ENCODE results near the gene SMCO3.

DNA sequence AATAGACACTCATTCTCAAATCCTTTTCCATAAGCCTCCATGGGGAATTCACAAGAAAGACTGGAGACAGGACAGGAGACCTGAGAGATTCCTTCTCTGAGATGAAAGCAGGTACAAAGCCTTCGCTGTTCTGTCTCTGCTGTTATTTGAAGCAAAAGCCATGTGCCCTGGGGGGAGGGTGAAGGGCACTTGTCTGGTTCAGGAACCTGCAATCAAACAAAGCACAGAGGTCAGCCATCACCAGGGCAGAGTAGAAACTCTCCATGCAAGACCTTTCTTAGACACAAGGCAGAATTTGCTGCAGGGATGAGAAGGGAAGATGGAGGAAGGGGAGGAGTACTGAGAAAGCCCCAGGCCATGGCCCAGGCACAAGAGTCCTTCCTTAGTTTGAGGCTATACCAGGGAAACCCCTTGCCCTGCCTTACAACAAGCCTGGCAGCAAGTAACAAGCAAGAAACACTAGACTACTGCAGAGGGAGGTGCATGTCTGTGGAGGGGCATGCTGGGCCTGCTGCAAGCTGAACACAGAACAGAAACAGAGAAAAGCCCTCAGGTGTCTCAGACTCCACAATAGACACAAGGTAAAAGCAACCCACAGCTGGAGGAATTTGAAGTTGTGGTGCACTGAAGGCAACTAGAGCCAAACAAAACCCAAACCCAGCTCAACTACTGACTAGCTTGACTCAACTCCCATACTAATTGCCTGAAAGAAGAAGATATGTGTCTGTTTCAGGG is 37.1 kb upstream of the SMCO3 start:
- TF ChIP-seq SNAI2 (CRISPR knock-in tag; IDR thresholded peaks at IDR 0.05), result no peak
- no peak for TF ChIP-seq GLIS3 (CRISPR knock-in tag; IDR thresholded peaks at IDR 0.05)
- TF ChIP-seq ZNF70 (CRISPR knock-in tag; IDR thresholded peaks at IDR 0.05), result no peak
- TF ChIP-seq, protein P1, sequence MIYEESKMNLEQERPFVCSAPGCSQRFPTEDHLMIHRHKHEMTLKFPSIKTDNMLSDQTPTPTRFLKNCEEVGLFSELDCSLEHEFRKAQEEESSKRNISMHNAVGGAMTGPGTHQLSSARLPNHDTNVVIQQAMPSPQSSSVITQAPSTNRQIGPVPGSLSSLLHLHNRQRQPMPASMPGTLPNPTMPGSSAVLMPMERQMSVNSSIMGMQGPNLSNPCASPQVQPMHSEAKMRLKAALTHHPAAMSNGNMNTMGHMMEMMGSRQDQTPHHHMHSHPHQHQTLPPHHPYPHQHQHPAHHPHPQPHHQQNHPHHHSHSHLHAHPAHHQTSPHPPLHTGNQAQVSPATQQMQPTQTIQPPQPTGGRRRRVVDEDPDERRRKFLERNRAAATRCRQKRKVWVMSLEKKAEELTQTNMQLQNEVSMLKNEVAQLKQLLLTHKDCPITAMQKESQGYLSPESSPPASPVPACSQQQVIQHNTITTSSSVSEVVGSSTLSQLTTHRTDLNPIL (CRISPR knock-in tag; IDR thresholded peaks at IDR 0.05; ENCODE audit: low read depth), result no peak
- no peak for TF ChIP-seq ZFP30 (CRISPR knock-in tag; IDR thresholded peaks at IDR 0.05)
- TF ChIP-seq PPARA (CRISPR knock-in tag; IDR thresholded peaks at IDR 0.05; ENCODE audit: borderline replicate concordance), result no peak
- no peak for TF ChIP-seq ISL1 (CRISPR knock-in tag; IDR thresholded peaks at IDR 0.05)
- TF ChIP-seq, protein P2, sequence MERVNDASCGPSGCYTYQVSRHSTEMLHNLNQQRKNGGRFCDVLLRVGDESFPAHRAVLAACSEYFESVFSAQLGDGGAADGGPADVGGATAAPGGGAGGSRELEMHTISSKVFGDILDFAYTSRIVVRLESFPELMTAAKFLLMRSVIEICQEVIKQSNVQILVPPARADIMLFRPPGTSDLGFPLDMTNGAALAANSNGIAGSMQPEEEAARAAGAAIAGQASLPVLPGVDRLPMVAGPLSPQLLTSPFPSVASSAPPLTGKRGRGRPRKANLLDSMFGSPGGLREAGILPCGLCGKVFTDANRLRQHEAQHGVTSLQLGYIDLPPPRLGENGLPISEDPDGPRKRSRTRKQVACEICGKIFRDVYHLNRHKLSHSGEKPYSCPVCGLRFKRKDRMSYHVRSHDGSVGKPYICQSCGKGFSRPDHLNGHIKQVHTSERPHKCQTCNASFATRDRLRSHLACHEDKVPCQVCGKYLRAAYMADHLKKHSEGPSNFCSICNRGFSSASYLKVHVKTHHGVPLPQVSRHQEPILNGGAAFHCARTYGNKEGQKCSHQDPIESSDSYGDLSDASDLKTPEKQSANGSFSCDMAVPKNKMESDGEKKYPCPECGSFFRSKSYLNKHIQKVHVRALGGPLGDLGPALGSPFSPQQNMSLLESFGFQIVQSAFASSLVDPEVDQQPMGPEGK (CRISPR knock-in tag; IDR thresholded peaks at IDR 0.05; ENCODE audit: borderline replicate concordance), result no peak
- no peak for TF ChIP-seq ZFP3 (CRISPR knock-in tag; IDR thresholded peaks at IDR 0.05)
- TF ChIP-seq OSR1 (CRISPR knock-in tag; IDR thresholded peaks at IDR 0.05), result no peak
- no peak for TF ChIP-seq TOX (CRISPR knock-in tag; IDR thresholded peaks at IDR 0.05; ENCODE audit: borderline replicate concordance)
- no peak for TF ChIP-seq BACH2 (CRISPR knock-in tag; IDR thresholded peaks at IDR 0.05; ENCODE audit: borderline replicate concordance)
- TF ChIP-seq CSDC2 (CRISPR knock-in tag; IDR thresholded peaks at IDR 0.05), result no peak
- no peak for TF ChIP-seq ESRRG (CRISPR knock-in tag; IDR thresholded peaks at IDR 0.05)
